IMR-90 (cell line): Measurements from ENCODE around the gene ABCC3. TPM values are rescaled to one million over a fixed set of nuclear protein-coding genes. Genes with fewer than 3 reads are reported as not detected.
A peak's percentile ranks its signal among the peaks of the same experiment; 100 is the strongest.

ENCODE experiments used
- ATAC-seq: fragments of 200-7000 bp; cut with Tn5 transposase; 2 replicates; pipeline ENCODE4 v1.9.1; 2020; ENCODE audit warnings: low read depth, mild to moderate bottlenecking, moderate library complexity
- BruUV-seq: library from RNA; stranded (reverse); fragments of 400-500 nt; replicated peaks from 2 replicates; lab custom pipeline; 2021; lab: Mats Ljungman, UMichigan
- CTCF ChIA-PET: fragments of 300-600 bp; formaldehyde crosslinking; extraction: SDS; loops from one replicate; lab custom pipeline; 2021; ENCODE audit warnings: antibody characterized with exemption; lab: Yijun Ruan, JAX
- POLR2A ChIA-PET: fragments of 300-600 bp; sonication (Branson Sonifier 250); formaldehyde crosslinking; loops from one replicate; lab custom pipeline; 2022; ENCODE audit warnings: antibody characterized with exemption; ENCODE audit not compliant: unreplicated experiment; lab: Charles Lee
- DNase-seq: peaks from one replicate; pipeline ENCODE4 v3.0.0; 2013
- H2AFZ ChIP-seq: replicated peaks from 2 replicates; pipeline ENCODE3; 2013; ENCODE audit warnings: low read length, mild to moderate bottlenecking; ENCODE audit not compliant: poor library complexity
- H2AK5ac ChIP-seq: 2 replicates; pipeline ENCODE4 v1.6.1; 2013; ENCODE audit warnings: low read depth, low read length, inconsistent platforms
- H2AK9ac ChIP-seq: replicated peaks from 2 replicates; pipeline ENCODE3; 2013; ENCODE audit warnings: mild to moderate bottlenecking, low read depth, low read length, moderate library complexity; ENCODE audit not compliant: poor library complexity
- H2BK120ac ChIP-seq: 2 replicates; pipeline ENCODE4 v1.6.1; 2013; ENCODE audit warnings: low read depth, low read length, inconsistent platforms
- H2BK15ac ChIP-seq: 3 replicates; pipeline ENCODE4 v1.6.1; 2013; ENCODE audit warnings: low read depth, low read length, inconsistent platforms
- H2BK20ac ChIP-seq: 2 replicates; pipeline ENCODE4 v1.6.1; 2013; ENCODE audit warnings: low read depth, mild to moderate bottlenecking, inconsistent platforms, low read length, moderate library complexity
- H2BK5ac ChIP-seq: 2 replicates; pipeline ENCODE4 v1.6.1; 2013; ENCODE audit warnings: mild to moderate bottlenecking, low read depth, low read length, inconsistent platforms; ENCODE audit not compliant: poor library complexity, severe bottlenecking
- H3K14ac ChIP-seq: replicated peaks from 2 replicates; pipeline ENCODE4 v1.6.1; 2013; ENCODE audit warnings: low read depth, low read length, inconsistent platforms
- H3K18ac ChIP-seq: 2 replicates; pipeline ENCODE4 v1.6.1; 2013; ENCODE audit warnings: low read depth, low read length, control low read depth
- H3K23ac ChIP-seq: 2 replicates; pipeline ENCODE4 v1.6.1; 2013; ENCODE audit warnings: low read depth, low read length, inconsistent platforms
- H3K27ac ChIP-seq: 2 replicates; pipeline ENCODE4 v1.5.1; 2013; ENCODE audit warnings: mild to moderate bottlenecking, control low read depth, low read length; ENCODE audit not compliant: insufficient read depth
- H3K27me3 ChIP-seq: 2 replicates; pipeline ENCODE4 v1.6.1; 2013; ENCODE audit warnings: low read length; ENCODE audit not compliant: control insufficient read depth, insufficient read depth
- H3K36me3 ChIP-seq: 2 replicates; pipeline ENCODE4 v1.6.1; 2013; ENCODE audit warnings: low read length, mixed read lengths; ENCODE audit not compliant: control insufficient read depth, insufficient read depth
- H3K4ac ChIP-seq: 2 replicates; pipeline ENCODE4 v1.6.1; 2013; ENCODE audit warnings: low read depth, low read length, inconsistent platforms
- H3K4me1 ChIP-seq: 2 replicates; pipeline ENCODE4 v1.6.1; 2013; ENCODE audit warnings: low read length, mixed read lengths; ENCODE audit not compliant: control insufficient read depth, insufficient read depth
- H3K4me2 ChIP-seq: 2 replicates; pipeline ENCODE4 v1.6.1; 2013; ENCODE audit warnings: low read depth, mild to moderate bottlenecking, control low read depth, low read length, moderate library complexity
- H3K4me3 ChIP-seq: 2 replicates; pipeline ENCODE4 v1.5.1; 2013; ENCODE audit warnings: low read depth, mild to moderate bottlenecking, control low read depth, low read length, moderate library complexity; ENCODE audit not compliant: insufficient read depth
- H3K56ac ChIP-seq: 2 replicates; pipeline ENCODE4 v1.6.1; 2013; ENCODE audit warnings: low read length, inconsistent platforms; ENCODE audit not compliant: insufficient read depth; ENCODE audit errors: extremely low read depth
- H3K79me1 ChIP-seq, 2 experiments: 2 replicates each; pipeline ENCODE4 v1.6.1; 2013; ENCODE audit warnings: low read length in 2 of 2, inconsistent platforms in 1 of 2, low read depth in 1 of 2
- H3K9ac ChIP-seq: 2 replicates; pipeline ENCODE4 v1.6.1; 2013; ENCODE audit warnings: low read depth, low read length, control low read depth
- H3K9me1 ChIP-seq: 2 replicates; pipeline ENCODE4 v1.6.1; 2013; ENCODE audit warnings: low read length, inconsistent platforms; ENCODE audit not compliant: insufficient read depth
- H3K9me3 ChIP-seq: 2 replicates; pipeline ENCODE4 v1.6.1; 2013; ENCODE audit warnings: low read length; ENCODE audit not compliant: control insufficient read depth, insufficient read depth
- H4K20me1 ChIP-seq: 2 replicates; pipeline ENCODE4 v1.6.1; 2013; ENCODE audit warnings: low read length, inconsistent platforms; ENCODE audit not compliant: insufficient read depth
- H4K5ac ChIP-seq: 2 replicates; pipeline ENCODE4 v1.6.1; 2013; ENCODE audit warnings: mild to moderate bottlenecking, low read depth, low read length, control low read depth
- H4K8ac ChIP-seq, 2 experiments: 2 replicates each; pipeline ENCODE4 v1.6.1; 2013; ENCODE audit warnings: low read depth in 2 of 2, low read length in 2 of 2, control low read depth in 1 of 2, inconsistent platforms in 1 of 2
- H4K91ac ChIP-seq: 2 replicates; pipeline ENCODE4 v1.6.1; 2013; ENCODE audit warnings: low read depth, low read length, inconsistent platforms; ENCODE audit not compliant: insufficient read depth
- FOS ChIP-seq: fragments of 150-350 bp; IDR thresholded peaks from 2 replicates; pipeline ENCODE4 v1.6.1; 2016; ENCODE audit warnings: low read depth, low read length
- MAFK ChIP-seq: IDR thresholded peaks from 2 replicates; pipeline ENCODE4 v1.6.1; 2012; ENCODE audit warnings: low read depth, low read length, improper control_type of control experiment
- MAZ ChIP-seq: IDR thresholded peaks from 2 replicates; pipeline ENCODE4 v1.6.1; 2012; ENCODE audit warnings: low read depth, mild to moderate bottlenecking, low read length, improper control_type of control experiment, moderate library complexity, borderline replicate concordance
- RAD21 ChIP-seq: IDR thresholded peaks from 2 replicates; pipeline ENCODE4 v1.6.1; 2012; ENCODE audit warnings: low read length, improper control_type of control experiment
- RCOR1 ChIP-seq: IDR thresholded peaks from 2 replicates; pipeline ENCODE4 v1.6.1; 2012; ENCODE audit warnings: mild to moderate bottlenecking, low read length, improper control_type of control experiment; ENCODE audit not compliant: insufficient replicate concordance
- SMC3 ChIP-seq: fragments of 150-350 bp; IDR thresholded peaks from 2 replicates; pipeline ENCODE4 v1.6.1; 2016; ENCODE audit warnings: low read depth, mild to moderate bottlenecking, antibody characterized with exemption, low read length, moderate library complexity
- WGBS, 2 experiments: methylation state at CpG; one replicate each; pipeline versions ENCODE4 v1.1.5 to v1.1.7; 2013; ENCODE audit warnings: missing lambda C conversion rate in 2 of 2; ENCODE audit not compliant: insufficient read length in 1 of 2; ENCODE audit errors: extremely low coverage in 2 of 2; 5-methylcytosine and 5-hydroxymethylcytosine counted together
- dilution Hi-C: fragments of 300-500 bp; cut with HindIII; formaldehyde crosslinking; loops from one replicate; pipeline ENCODE4 v1.14.3; 2018; ENCODE audit warnings: low sequenced_read_pairs; ENCODE audit not compliant: unreplicated experiment
- in situ Hi-C: fragments of 300-500 bp; cut with MboI; formaldehyde crosslinking; loops from 3 replicates; pipeline ENCODE4 v1.14.3; 2019; ENCODE audit warnings: low sequenced_read_pairs, inconsistent platforms, mixed read lengths
- intact Hi-C: fragments of 100-400 bp; cut with micrococcal nuclease; formaldehyde crosslinking; loops from 2 replicates; pipeline ENCODE4 v1.10.0; 2022
- polyA plus RNA-seq, 3 experiments: library from polyadenylated mRNA; depleted of rRNA; stranded (reverse); fragments of >200 nt; gene quantifications; 2 replicates each; pipeline ENCODE4 v1.2.3, GENCODE V29; 2012; ENCODE audit warnings: low replicate concordance in 1 of 3
- total RNA-seq: library from RNA; depleted of rRNA; stranded (reverse); fragments of >200 nt; gene quantifications from 2 replicates; pipeline ENCODE4 v1.2.3, GENCODE V29; 2012
- TF ChIP-seq, protein P1 (sequence below): fragments of 150-350 bp; IDR thresholded peaks from 2 replicates; pipeline ENCODE4 v1.6.1; 2017; ENCODE audit warnings: mild to moderate bottlenecking, antibody characterized with exemption, low read length, low read depth

ABCC3 gene
- total and polyA plus RNA-seq, 2 of the 4 experiments (the other 2 are of a cell fraction), result 3.2 to 6.6 TPM

DNA sequence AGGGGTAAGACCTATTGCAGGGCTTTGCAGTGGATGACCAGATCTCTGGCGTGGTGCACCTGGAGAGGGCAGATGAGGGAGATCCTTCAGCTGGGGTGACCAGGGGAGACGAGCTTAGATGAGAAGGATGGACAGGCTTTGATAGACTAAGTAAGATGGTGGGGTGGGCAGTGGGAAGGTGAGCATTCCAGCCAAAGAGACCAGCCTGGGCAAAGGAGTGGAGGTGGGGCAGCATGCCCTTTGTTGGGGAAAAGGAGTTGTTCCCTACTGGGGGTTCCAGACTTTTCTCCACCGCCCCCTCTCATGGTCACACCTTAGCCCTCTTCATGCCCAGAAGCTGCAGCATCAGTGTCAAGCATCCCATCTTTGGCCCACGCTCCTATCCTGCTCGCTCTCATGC lies 45.4 kb downstream of the ABCC3 start:
- no TSS peak for BruUV-seq
- peak overlapping the region; percentile 58 for H2AK9ac ChIP-seq
- no peak overlapping the region for H4K5ac ChIP-seq
- peaks cover 7% of the 10 kb centered on the region; the same call in 1 of the 2 replicates for H3K4me1 ChIP-seq
- no peak overlapping the region for H2BK20ac ChIP-seq
- DNase-seq (no peak), ATAC-seq (no peak)
- no peak overlapping the region for H4K91ac ChIP-seq
- H2AFZ ChIP-seq, result no peak overlapping the region
- no peaks in the 10 kb centered on the region for H4K20me1 ChIP-seq
- H2BK15ac ChIP-seq, result no peak overlapping the region
- no peak overlapping the region for H3K4me2 ChIP-seq
- in situ Hi-C loops, result no loop called here
- no peak overlapping the region for H3K14ac ChIP-seq
- no peaks in the 10 kb centered on the region for H3K27me3 ChIP-seq
- TF ChIP-seq, protein P1, sequence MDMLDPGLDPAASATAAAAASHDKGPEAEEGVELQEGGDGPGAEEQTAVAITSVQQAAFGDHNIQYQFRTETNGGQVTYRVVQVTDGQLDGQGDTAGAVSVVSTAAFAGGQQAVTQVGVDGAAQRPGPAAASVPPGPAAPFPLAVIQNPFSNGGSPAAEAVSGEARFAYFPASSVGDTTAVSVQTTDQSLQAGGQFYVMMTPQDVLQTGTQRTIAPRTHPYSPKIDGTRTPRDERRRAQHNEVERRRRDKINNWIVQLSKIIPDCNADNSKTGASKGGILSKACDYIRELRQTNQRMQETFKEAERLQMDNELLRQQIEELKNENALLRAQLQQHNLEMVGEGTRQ, result no peak
- TF ChIP-seq MAFK, result no peak
- no peak for TF ChIP-seq SMC3
- no peak for TF ChIP-seq MAZ
- TF ChIP-seq FOS, result no peak
- TF ChIP-seq RAD21, result no peak
- no peak for TF ChIP-seq RCOR1
- peaks cover 15% of the 10 kb centered on the region for H3K9me1 ChIP-seq
- H3K36me3 ChIP-seq, result peaks cover 2% of the 10 kb centered on the region; the same call in 1 of the 2 replicates
- no peak overlapping the region for H3K18ac ChIP-seq
- H2BK5ac ChIP-seq, result no peak overlapping the region
- no peak overlapping the region for H2BK120ac ChIP-seq
- dilution Hi-C loops, result no loop called here
- no peak overlapping the region for H3K9ac ChIP-seq
- H4K8ac ChIP-seq, result no peak overlapping the region
- ChIA-PET CTCF (no interaction called here), POLR2A (no interaction called here)
- H3K23ac ChIP-seq, result no peak overlapping the region
- H2AK5ac ChIP-seq, result peak overlapping the region; percentile 64; the same call in 1 of the 2 replicates
- no peak overlapping the region for H3K56ac ChIP-seq
- no peak overlapping the region for H3K27ac ChIP-seq
- no peaks in the 10 kb centered on the region for H3K9me3 ChIP-seq
- intact Hi-C loops, result no loop called here
- no peaks in the 10 kb centered on the region for H3K79me1 ChIP-seq
- no peak overlapping the region for H3K4me3 ChIP-seq
- 93% methylated on average over 5 of the region's 5 CpGs; no CpG with 5 or more reads in 1 of the 2 experiments for WGBS, 2 experiments
- H3K4ac ChIP-seq, result no peak overlapping the region
